GM12892 (cell line): Measurements from ENCODE around the gene DIPK1C.

Experiments used
- DNase-seq: peaks from one replicate; pipeline ENCODE4 v3.0.0; 2011; ENCODE audit not compliant: insufficient read length
- FAIRE-seq: peaks from 2 replicates; lab custom pipeline; 2011; peaks lifted over from hg19 to GRCh38; lab: Jason Lieb, UNC
- POLR2A ChIP-seq: IDR thresholded peaks from 2 replicates; pipeline ENCODE4 v1.6.1; 2011; ENCODE audit warnings: low read depth, low read length, control low read depth
- POLR2AphosphoS5 ChIP-seq: IDR thresholded peaks from 2 replicates; pipeline ENCODE4 v1.6.1; 2011; ENCODE audit warnings: low read depth, low read length, control low read depth
- TAF1 ChIP-seq: IDR thresholded peaks from 2 replicates; pipeline ENCODE4 v1.6.1; 2011; ENCODE audit warnings: low read depth, mild to moderate bottlenecking, control low read depth, low read length, borderline replicate concordance

DIPK1C gene

GRCh38 chr18:74460825-74461224 lies 3.7 kb upstream of the DIPK1C start:
- TF ChIP-seq POLR2AphosphoS5 = no peak
- no peak for TF ChIP-seq POLR2A
- TF ChIP-seq TAF1 = no peak
- no peak for DNase-seq
- no peak for FAIRE-seq

GRCh38 chr18:74459889-74460288 lies 2.8 kb upstream of the DIPK1C start:
- DNase-seq = no peak
- TF ChIP-seq TAF1 (no peak), POLR2AphosphoS5 (no peak), POLR2A (no peak)
- no peak for FAIRE-seq

GRCh38 chr18:74457725-74458421 lies 765 bp upstream of the DIPK1C start:
- TF ChIP-seq TAF1 = no peak
- TF ChIP-seq POLR2AphosphoS5 = no peak
- no peak for TF ChIP-seq POLR2A
- FAIRE-seq (no peak), DNase-seq (no peak)

- DNase-seq (no peak), FAIRE-seq (no peak)
- TF ChIP-seq POLR2A (no peak), TAF1 (no peak)
These were observed 612 bp downstream of the DIPK1C start for GRCh38 chr18:74456349-74457042.

- no peak for FAIRE-seq
- DNase-seq = no peak
- no peak for TF ChIP-seq POLR2A
- no peak for TF ChIP-seq POLR2AphosphoS5
- TF ChIP-seq TAF1 = no peak
These were observed 1.1 kb downstream of the DIPK1C start for GRCh38 chr18:74456017-74456348.

- FAIRE-seq (no peak), DNase-seq (no peak)
- TF ChIP-seq POLR2A = no peak
- no peak for TF ChIP-seq TAF1
- TF ChIP-seq POLR2AphosphoS5 = no peak
These were observed 1.7 kb downstream of the DIPK1C start for GRCh38 chr18:74455386-74455785.

GRCh38 chr18:74454279-74454751 lies 2.8 kb downstream of the DIPK1C start:
- FAIRE-seq (no peak), DNase-seq (no peak)
- TF ChIP-seq POLR2AphosphoS5 (no peak), POLR2A (no peak), TAF1 (no peak)

- no peak for FAIRE-seq
- no peak for TF ChIP-seq POLR2A
- TF ChIP-seq TAF1 = no peak
- no peak for DNase-seq
These were observed 3.4 kb downstream of the DIPK1C start for GRCh38 chr18:74453642-74454198.

GRCh38 chr18:74453016-74453566 lies 4.0 kb downstream of the DIPK1C start:
- no peak for DNase-seq
- FAIRE-seq = no peak
- TF ChIP-seq POLR2A (no peak), POLR2AphosphoS5 (no peak), TAF1 (no peak)

GRCh38 chr18:74451148-74451547 lies 6.0 kb downstream of the DIPK1C start:
- FAIRE-seq (no peak), DNase-seq (no peak)

GRCh38 chr18:74450626-74451025 lies 6.5 kb downstream of the DIPK1C start:
- TF ChIP-seq TAF1 = no peak
- TF ChIP-seq POLR2AphosphoS5 = no peak
- no peak for TF ChIP-seq POLR2A
- DNase-seq = no peak

More at GRCh38 chr18:74451148-74451547, 6.0 kb downstream of the DIPK1C start:
- TF ChIP-seq POLR2AphosphoS5 (no peak), POLR2A (no peak)

More at GRCh38 chr18:74450626-74451025, 6.5 kb downstream of the DIPK1C start:
- FAIRE-seq = no peak
